K562 (cell line): ENCODE results near the gene ETS2. TPM values are rescaled to one million over a fixed set of nuclear protein-coding genes. Genes with fewer than 3 reads are reported as not detected.

Source experiments
- ATAC-seq: fragments of 200-7000 bp; cut with Tn5 transposase; 3 replicates; pipeline ENCODE4 v1.9.1; 2020; ENCODE audit warnings: moderate library complexity
- BruUV-seq: library from RNA; stranded (reverse); fragments of 400-500 nt; replicated peaks from 2 replicates; lab custom pipeline; 2021; lab: Mats Ljungman, UMichigan
- CTCF ChIA-PET: fragments of 300-600 bp; formaldehyde crosslinking; extraction: SDS; loops from one replicate; lab custom pipeline; 2021; ENCODE audit warnings: low intra/inter-chr PET ratio; lab: Yijun Ruan, JAX
- POLR2A ChIA-PET: fragments of 300-600, 350-650 bp; sonication (Branson Sonifier 250); formaldehyde crosslinking; extraction: SDS; loops from one replicate; lab custom pipeline; 2021; ENCODE audit warnings: antibody characterized with exemption, inconsistent platforms; lab: Yijun Ruan, JAX
- DNase-seq, 4 experiments: peaks; one replicate each; pipeline versions ENCODE4 v3.0.0 to v3.0.0-alpha.2; 2011 to 2018; ENCODE audit warnings: low spot score in 3 of 4, mixed read lengths in 3 of 4; ENCODE audit errors: extremely low read depth in 1 of 4
- FAIRE-seq: peaks from 2 replicates; lab custom pipeline; 2011; peaks lifted over from hg19 to GRCh38; lab: Jason Lieb, UNC
- H2AFZ ChIP-seq: 2 replicates; pipeline ENCODE4 v1.6.0; 2011; ENCODE audit warnings: low read depth, low read length, control low read depth, inconsistent platforms
- H3K27ac ChIP-seq: fragments of 200-600 bp; 3 replicates; pipeline ENCODE4 v1.8.0; 2011; ENCODE audit warnings: low read depth, mild to moderate bottlenecking, control low read depth, inconsistent platforms, low read length, moderate library complexity, mixed read lengths; ENCODE audit errors: extremely low read depth
- H3K27me3 ChIP-seq, 2 experiments: fragments of 300-600 bp in 1 of 2; 2 replicates in 1 of 2; 3 replicates in 1 of 2; pipeline versions ENCODE4 v1.6.0 to v1.8.0; 2011; ENCODE audit warnings: inconsistent platforms in 2 of 2, low read length in 2 of 2, mild to moderate bottlenecking in 1 of 2, mixed read lengths in 1 of 2, moderate library complexity in 1 of 2; ENCODE audit not compliant: control insufficient read depth in 2 of 2, insufficient read depth in 2 of 2
- H3K36me3 ChIP-seq: fragments of 300-600 bp; 3 replicates; pipeline ENCODE4 v1.8.0; 2011; ENCODE audit warnings: mild to moderate bottlenecking, low read length, inconsistent platforms; ENCODE audit not compliant: control insufficient read depth, insufficient read depth
- H3K4me1 ChIP-seq, 2 experiments: fragments of 200-600 bp in 1 of 2; replicated peaks in 1 of 2; 2 replicates in 1 of 2; 3 replicates in 1 of 2; pipeline versions ENCODE4 v1.5.1 to v1.8.0; 2011; ENCODE audit warnings: inconsistent platforms in 2 of 2, low read length in 2 of 2, mild to moderate bottlenecking in 1 of 2, mixed read lengths in 1 of 2, moderate library complexity in 1 of 2; ENCODE audit not compliant: control insufficient read depth in 2 of 2, insufficient read depth in 2 of 2
- H3K4me2 ChIP-seq: 2 replicates; pipeline ENCODE4 v1.6.1; 2011; ENCODE audit warnings: low read length, control low read depth, inconsistent platforms, mixed read lengths; ENCODE audit not compliant: insufficient read depth
- H3K4me3 ChIP-seq: fragments of 200-600 bp; sonication (generic), shearing (Covaris generic); 2 replicates; pipeline ENCODE4 v1.5.1; 2016; ENCODE audit warnings: control low read depth, inconsistent platforms
- H3K79me2 ChIP-seq: fragments of 200-600 bp; 3 replicates; pipeline ENCODE4 v1.8.0; 2011; ENCODE audit warnings: low read length, inconsistent platforms; ENCODE audit not compliant: control insufficient read depth, insufficient read depth
- H3K9ac ChIP-seq, 2 experiments: 2 replicates each; pipeline versions ENCODE4 v1.6.0 to v1.6.1; 2011; ENCODE audit warnings: low read depth in 2 of 2, low read length in 2 of 2, control low read depth in 1 of 2, inconsistent platforms in 1 of 2, mild to moderate bottlenecking in 1 of 2, mixed read lengths in 1 of 2; ENCODE audit not compliant: insufficient read depth in 1 of 2
- H3K9me1 ChIP-seq: one replicate; pipeline ENCODE4 v1.6.0; 2011; ENCODE audit warnings: inconsistent platforms, mild to moderate bottlenecking, low read length, moderate library complexity; ENCODE audit not compliant: control insufficient read depth, insufficient read depth
- H3K9me3 ChIP-seq: replicated peaks from 2 replicates; pipeline ENCODE4 v1.5.1; 2011; ENCODE audit warnings: low read depth, low read length, inconsistent platforms; ENCODE audit not compliant: control insufficient read depth, insufficient read depth
- H4K20me1 ChIP-seq: replicated peaks from 2 replicates; pipeline ENCODE4 v1.6.1; 2011; ENCODE audit warnings: low read length, inconsistent platforms, mixed read lengths; ENCODE audit not compliant: control insufficient read depth, insufficient read depth
- CXXC5 ChIP-seq: fragments of 250-450 bp; sonication (Bioruptor Pico); IDR thresholded peaks from 2 replicates; pipeline ENCODE4 v1.8.0; 2022; ENCODE audit warnings: inconsistent platforms, mild to moderate bottlenecking, moderate library complexity
- ID3 ChIP-seq, 2 experiments: fragments of 250-450 bp in 1 of 2; fragments of 450-650 bp in 1 of 2; sonication (Bioruptor Pico) in 1 of 2; IDR thresholded peaks; 2 replicates each; pipeline versions ENCODE4 v1.6.1 to v1.8.0; 2016 to 2021; ENCODE audit warnings: mild to moderate bottlenecking in 2 of 2, moderate library complexity in 2 of 2, missing compliant biosample characterization in 1 of 2, missing genetic modification characterization in 1 of 2
- KLF16 ChIP-seq: IDR thresholded peaks from 2 replicates; pipeline ENCODE4 v1.6.1; 2016; ENCODE audit warnings: antibody characterized with exemption
- MTA3 ChIP-seq: fragments of 450-650 bp; formaldehyde crosslinking; IDR thresholded peaks from 2 replicates; pipeline ENCODE4 v1.6.1; 2017; ENCODE audit warnings: mild to moderate bottlenecking, borderline replicate concordance
- NFE2L1 ChIP-seq: fragments of 450-650 bp; IDR thresholded peaks from 2 replicates; pipeline ENCODE4 v1.6.1; 2016; ENCODE audit warnings: missing genetic modification characterization, low read depth, mild to moderate bottlenecking, missing compliant biosample characterization, moderate library complexity, borderline replicate concordance
- PPARD ChIP-seq: fragments of 250-450 bp; sonication (Bioruptor Pico); IDR thresholded peaks from 2 replicates; pipeline ENCODE4 v1.8.0; 2022; ENCODE audit warnings: inconsistent platforms, mild to moderate bottlenecking, moderate library complexity
- PTRF ChIP-seq: fragments of 450-650 bp; IDR thresholded peaks from 2 replicates; pipeline ENCODE4 v1.6.1; 2016; ENCODE audit warnings: mild to moderate bottlenecking, missing genetic modification characterization, missing compliant biosample characterization
- SMC3 ChIP-seq: conservative IDR thresholded peaks from 2 replicates; pipeline ENCODE4 v1.6.1; 2011; ENCODE audit warnings: low read depth, low read length, improper control_type of control experiment; ENCODE audit not compliant: insufficient read depth
- SRF ChIP-seq, 2 experiments: fragments of 250-450, 450-650 bp in 1 of 2; sonication (Bioruptor Pico) in 1 of 2; sonication (generic) in 1 of 2; formaldehyde crosslinking; IDR thresholded peaks; 2 replicates each; pipeline versions ENCODE4 v1.5.0 to v1.5.1; 2020 to 2022; ENCODE audit warnings: mild to moderate bottlenecking in 1 of 2, missing genetic modification reagents in 1 of 2
- ZNF253 ChIP-seq: fragments of 250-450 bp; sonication (Bioruptor Pico); conservative IDR thresholded peaks from 2 replicates; pipeline ENCODE4 v1.6.1; 2021; ENCODE audit warnings: mild to moderate bottlenecking
- ZNF408 ChIP-seq: fragments of 250-450 bp; sonication (Bioruptor Pico); IDR thresholded peaks from 2 replicates; pipeline ENCODE4 v1.4.0; 2020; ENCODE audit warnings: low read depth, mild to moderate bottlenecking, moderate library complexity
- WGBS: fragments of 100-300 bp; shearing (Covaris generic); methylation state at CpG from one replicate; pipeline ENCODE4 v1.1.6; 2016; ENCODE audit warnings: low coverage, mixed read lengths; ENCODE audit not compliant: insufficient coverage; ENCODE audit errors: missing lambda C conversion rate; 5-methylcytosine and 5-hydroxymethylcytosine counted together
- in situ Hi-C: fragments of 300-500 bp; cut with MboI; formaldehyde crosslinking; loops from 4 replicates; pipeline ENCODE4 v1.15.0; 2018; ENCODE audit warnings: inconsistent platforms, mixed read lengths
- intact Hi-C: fragments of 100-400 bp; cut with micrococcal nuclease; formaldehyde crosslinking; loops from 2 replicates; pipeline ENCODE4 v1.14.2; 2022
- polyA plus RNA-seq, 8 experiments: library from polyadenylated mRNA; depleted of rRNA in 4 of 8; stranded (reverse) in 5 of 8; unstranded in 3 of 8; fragments of >200 nt; fragmentation: Nextera tagmentation in 2 of 8; fragmentation: Illumina TruSeq in 1 of 8; extraction: Ambion mirVana in 2 of 8; extraction: Trizol in 1 of 8; gene quantifications; 2 replicates each; pipeline versions ENCODE4 v1.2.1 to v1.2.3, GENCODE V29; 2011 to 2014; ENCODE audit warnings: inconsistent platforms in 1 of 8, missing spikeins in 1 of 8
- total RNA-seq, 7 experiments: library from RNA; depleted of rRNA in 6 of 7; stranded (reverse); fragments of >200 nt in 6 of 7; fragmentation: Illumina TruSeq in 2 of 7; extraction: Trizol in 2 of 7; gene quantifications; 2 replicates each; pipeline versions ENCODE4 v1.2.1 to v1.2.3, GENCODE V29; 2011 to 2021; ENCODE audit warnings: low replicate concordance in 1 of 7
- TF ChIP-seq, protein P1 (sequence below): fragments of 450-650 bp; IDR thresholded peaks from 2 replicates; pipeline ENCODE4 v1.6.1; 2014; ENCODE audit warnings: low read depth, mild to moderate bottlenecking, moderate library complexity, borderline replicate concordance
- TF ChIP-seq, protein P2 (sequence below): sonication (generic); formaldehyde crosslinking; IDR thresholded peaks from 2 replicates; pipeline ENCODE4 v1.8.1; 2022; ENCODE audit warnings: missing genetic modification reagents
- TF ChIP-seq, protein P3 (sequence below): IDR thresholded peaks from 2 replicates; pipeline ENCODE4 v1.6.1; 2011; ENCODE audit warnings: borderline replicate concordance, low read depth, mild to moderate bottlenecking, moderate library complexity, low read length; ENCODE audit not compliant: insufficient read depth, poor library complexity, severe bottlenecking
- TF ChIP-seq, protein P4 (sequence below): fragments of 450-650 bp; formaldehyde crosslinking; IDR thresholded peaks from 2 replicates; pipeline ENCODE4 v1.4.0; 2022; ENCODE audit warnings: missing genetic modification characterization

The ETS2 gene
- total and polyA plus RNA-seq, 9 of the 15 experiments (the other 6 are each of a cell fraction or from before 2014, with no cell fraction given): 1.7 to 24.4 (median 12.2) TPM

DNA sequence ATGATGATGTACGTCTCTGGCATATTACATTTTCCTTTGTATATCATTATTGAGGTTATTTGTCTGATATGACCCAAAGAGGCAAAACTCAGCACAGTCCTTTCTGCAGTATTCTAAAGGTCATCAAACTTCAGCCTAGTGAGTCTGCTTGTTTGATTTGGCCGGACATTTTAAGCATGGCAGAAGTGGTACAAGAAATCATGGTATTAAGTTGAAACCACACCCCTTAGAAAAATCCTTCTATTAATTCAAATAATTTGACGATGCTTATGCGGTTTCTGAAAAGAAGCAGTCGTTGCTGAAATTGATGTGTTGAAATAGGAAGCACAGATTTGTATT lies 5.1 kb downstream of the ETS2 start:
- Histone ChIP-seq H2AFZ (no peak overlapping the region), H3K79me2 (peaks cover 34% of the 10 kb centered on the region)
- POLR2A ChIA-PET: interaction anchor here (1.3 to 5.5 kb wide), 2 partner anchors 10 to 12 kb away, joined by 5 to 38 read pairs; no protein-coding TSS in a partner anchor
- TF ChIP-seq, protein P1, sequence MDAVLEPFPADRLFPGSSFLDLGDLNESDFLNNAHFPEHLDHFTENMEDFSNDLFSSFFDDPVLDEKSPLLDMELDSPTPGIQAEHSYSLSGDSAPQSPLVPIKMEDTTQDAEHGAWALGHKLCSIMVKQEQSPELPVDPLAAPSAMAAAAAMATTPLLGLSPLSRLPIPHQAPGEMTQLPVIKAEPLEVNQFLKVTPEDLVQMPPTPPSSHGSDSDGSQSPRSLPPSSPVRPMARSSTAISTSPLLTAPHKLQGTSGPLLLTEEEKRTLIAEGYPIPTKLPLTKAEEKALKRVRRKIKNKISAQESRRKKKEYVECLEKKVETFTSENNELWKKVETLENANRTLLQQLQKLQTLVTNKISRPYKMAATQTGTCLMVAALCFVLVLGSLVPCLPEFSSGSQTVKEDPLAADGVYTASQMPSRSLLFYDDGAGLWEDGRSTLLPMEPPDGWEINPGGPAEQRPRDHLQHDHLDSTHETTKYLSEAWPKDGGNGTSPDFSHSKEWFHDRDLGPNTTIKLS: no peak
- TF ChIP-seq, protein P2, sequence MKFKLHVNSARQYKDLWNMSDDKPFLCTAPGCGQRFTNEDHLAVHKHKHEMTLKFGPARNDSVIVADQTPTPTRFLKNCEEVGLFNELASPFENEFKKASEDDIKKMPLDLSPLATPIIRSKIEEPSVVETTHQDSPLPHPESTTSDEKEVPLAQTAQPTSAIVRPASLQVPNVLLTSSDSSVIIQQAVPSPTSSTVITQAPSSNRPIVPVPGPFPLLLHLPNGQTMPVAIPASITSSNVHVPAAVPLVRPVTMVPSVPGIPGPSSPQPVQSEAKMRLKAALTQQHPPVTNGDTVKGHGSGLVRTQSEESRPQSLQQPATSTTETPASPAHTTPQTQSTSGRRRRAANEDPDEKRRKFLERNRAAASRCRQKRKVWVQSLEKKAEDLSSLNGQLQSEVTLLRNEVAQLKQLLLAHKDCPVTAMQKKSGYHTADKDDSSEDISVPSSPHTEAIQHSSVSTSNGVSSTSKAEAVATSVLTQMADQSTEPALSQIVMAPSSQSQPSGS: no peak
- TF ChIP-seq MTA3: no peak
- no peak for TF ChIP-seq PPARD
- TF ChIP-seq ZNF253 (CRISPR knock-in tag): no peak
- no peak for TF ChIP-seq PTRF (tag)
- TF ChIP-seq, protein P3, sequence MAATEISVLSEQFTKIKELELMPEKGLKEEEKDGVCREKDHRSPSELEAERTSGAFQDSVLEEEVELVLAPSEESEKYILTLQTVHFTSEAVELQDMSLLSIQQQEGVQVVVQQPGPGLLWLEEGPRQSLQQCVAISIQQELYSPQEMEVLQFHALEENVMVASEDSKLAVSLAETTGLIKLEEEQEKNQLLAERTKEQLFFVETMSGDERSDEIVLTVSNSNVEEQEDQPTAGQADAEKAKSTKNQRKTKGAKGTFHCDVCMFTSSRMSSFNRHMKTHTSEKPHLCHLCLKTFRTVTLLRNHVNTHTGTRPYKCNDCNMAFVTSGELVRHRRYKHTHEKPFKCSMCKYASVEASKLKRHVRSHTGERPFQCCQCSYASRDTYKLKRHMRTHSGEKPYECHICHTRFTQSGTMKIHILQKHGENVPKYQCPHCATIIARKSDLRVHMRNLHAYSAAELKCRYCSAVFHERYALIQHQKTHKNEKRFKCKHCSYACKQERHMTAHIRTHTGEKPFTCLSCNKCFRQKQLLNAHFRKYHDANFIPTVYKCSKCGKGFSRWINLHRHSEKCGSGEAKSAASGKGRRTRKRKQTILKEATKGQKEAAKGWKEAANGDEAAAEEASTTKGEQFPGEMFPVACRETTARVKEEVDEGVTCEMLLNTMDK: no peak
- no peak for TF ChIP-seq ZNF408 (CRISPR knock-in tag)
- no peak for TF ChIP-seq ID3 (CRISPR knock-in tag; IDR thresholded peaks at IDR 0.05)
- no peak for TF ChIP-seq ID3 (tag; IDR thresholded peaks at IDR 0.05)
- TF ChIP-seq SRF (CRISPR knock-in tag; IDR thresholded peaks at IDR 0.05): no peak
- TF ChIP-seq NFE2L1 (tag): no peak
- TF ChIP-seq, protein P4, sequence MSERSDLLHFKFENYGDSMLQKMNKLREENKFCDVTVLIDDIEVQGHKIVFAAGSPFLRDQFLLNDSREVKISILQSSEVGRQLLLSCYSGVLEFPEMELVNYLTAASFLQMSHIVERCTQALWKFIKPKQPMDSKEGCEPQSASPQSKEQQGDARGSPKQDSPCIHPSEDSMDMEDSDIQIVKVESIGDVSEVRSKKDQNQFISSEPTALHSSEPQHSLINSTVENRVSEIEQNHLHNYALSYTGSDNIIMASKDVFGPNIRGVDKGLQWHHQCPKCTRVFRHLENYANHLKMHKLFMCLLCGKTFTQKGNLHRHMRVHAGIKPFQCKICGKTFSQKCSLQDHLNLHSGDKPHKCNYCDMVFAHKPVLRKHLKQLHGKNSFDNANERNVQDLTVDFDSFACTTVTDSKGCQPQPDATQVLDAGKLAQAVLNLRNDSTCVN (CRISPR knock-in tag): no peak
- TF ChIP-seq KLF16: no peak
- no peak for TF ChIP-seq CXXC5 (CRISPR knock-in tag)
- no peak for TF ChIP-seq SMC3
- TF ChIP-seq, all 486 proteins: peak for 0
- WGBS: 91% methylated on average over 5 of the region's 5 CpGs
- Histone ChIP-seq H3K36me3 (peaks cover 78% of the 10 kb centered on the region), H3K27ac (no peak overlapping the region), H4K20me1 (0 out of 2 replicates have a peak, but pooled peaks cover 12% of the 10 kb centered on the region), H3K4me3 (no peak overlapping the region), H3K27me3 (no peaks in the 10 kb centered on the region; a peak in 1 of 5 replicates), H3K4me2 (no peak overlapping the region), H3K9ac (no peak overlapping the region), H3K4me1 (peaks cover 11 to 19% of the 10 kb centered on the region in 2 experiments; a peak in 4 of 5 replicates), H3K9me3 (no peaks in the 10 kb centered on the region), H3K9me1 (peaks cover 7% of the 10 kb centered on the region)
- intact Hi-C loops (no loop called here), in situ Hi-C loops (no loop called here)
- FAIRE-seq (no peak), DNase-seq (no peak), ATAC-seq (no peak)
- CTCF ChIA-PET: no interaction called here
- BruUV-seq: no TSS peak
